Stimulated activated CD4-positive, alpha-beta T cell treated with anti-CD3 and anti-CD28 coated beads, Interleukin-12 subunit alpha, Interleukin-12 subunit beta, amount 100 ng/mL, for 4 hours (primary cell): Measurements from ENCODE around the gene TSPEAR.

Source experiments
- DNase-seq: peaks from one replicate; pipeline ENCODE4 v3.0.0-alpha.2; 2020

Gene TSPEAR

GRCh38 chr21:44739316-44739715 is 27.9 kb upstream of the TSPEAR start:
- DNase-seq = no peak

DNA sequence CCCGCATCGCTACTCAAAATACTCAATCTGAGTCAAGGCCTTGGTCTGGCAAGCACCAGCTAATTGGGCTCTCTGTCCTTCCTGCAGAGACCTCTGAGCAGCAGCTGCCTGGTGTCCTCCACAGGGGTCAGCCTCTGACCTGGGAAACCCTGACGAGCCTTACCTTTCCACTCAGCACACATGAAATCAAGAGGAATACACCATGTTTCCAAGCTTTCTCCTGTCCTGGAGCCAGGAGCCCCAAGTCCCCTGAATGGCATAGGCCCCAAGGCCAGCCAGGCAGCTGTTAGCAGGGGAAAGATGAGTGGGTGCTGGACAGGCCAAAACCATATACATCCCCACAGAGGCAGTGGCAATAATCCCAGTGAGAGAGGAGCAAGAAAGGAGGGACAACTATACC is 27.2 kb upstream of the TSPEAR start:
- no peak for DNase-seq

DNA sequence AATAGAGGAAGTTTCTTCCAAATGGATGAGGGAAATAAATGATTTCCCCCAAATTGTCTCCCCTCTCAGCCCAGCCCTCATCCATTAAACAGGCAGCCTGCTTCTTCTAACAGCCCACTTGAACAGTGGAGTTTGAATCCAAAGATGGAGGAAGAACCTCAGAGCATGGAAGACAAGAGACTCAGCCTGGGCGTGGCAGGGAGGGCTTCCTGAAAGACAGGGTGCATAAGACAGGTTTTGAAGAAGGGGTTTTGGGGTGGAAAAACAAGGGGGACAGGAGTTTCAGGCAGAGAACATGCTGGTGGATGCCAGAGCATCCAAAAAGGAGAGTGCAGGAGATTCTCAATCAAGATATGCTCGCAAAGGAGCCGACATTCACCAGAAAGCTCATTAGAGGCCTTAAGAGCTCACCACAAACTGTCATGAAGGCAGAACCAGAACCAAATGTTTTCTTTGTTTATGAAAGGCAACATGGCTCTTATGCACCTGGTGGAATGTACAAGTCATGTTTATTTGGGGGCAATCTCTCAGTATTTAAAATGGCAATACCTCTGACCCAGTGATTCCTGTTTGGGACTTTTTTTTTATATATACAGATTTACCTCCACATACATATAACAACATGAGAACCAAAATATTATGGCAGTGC is 26.5 kb upstream of the TSPEAR start:
- no peak for DNase-seq

- DNase-seq = no peak
These were observed 25.1 kb upstream of the TSPEAR start for GRCh38 chr21:44736291-44737004.

DNA sequence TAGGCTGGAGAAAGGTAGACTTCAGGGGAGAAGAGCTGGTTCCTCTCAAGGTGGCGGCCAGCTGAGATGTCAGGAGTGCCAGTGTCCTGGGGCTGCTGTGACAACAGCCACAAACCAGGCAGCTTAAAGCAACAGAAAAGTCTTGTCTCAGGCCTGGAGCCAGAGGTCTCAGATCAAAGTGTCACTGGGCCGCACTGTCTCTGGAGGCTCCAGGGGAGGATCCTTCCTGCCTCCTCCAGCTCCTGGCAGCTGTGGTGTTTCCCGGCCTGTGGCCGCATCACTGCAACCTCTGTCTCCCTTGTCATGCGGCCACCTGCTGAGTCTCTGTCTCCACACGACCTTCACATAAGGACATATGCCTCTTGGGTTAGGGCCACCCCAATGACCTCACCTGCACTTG is 24.4 kb upstream of the TSPEAR start:
- DNase-seq = no peak

DNA sequence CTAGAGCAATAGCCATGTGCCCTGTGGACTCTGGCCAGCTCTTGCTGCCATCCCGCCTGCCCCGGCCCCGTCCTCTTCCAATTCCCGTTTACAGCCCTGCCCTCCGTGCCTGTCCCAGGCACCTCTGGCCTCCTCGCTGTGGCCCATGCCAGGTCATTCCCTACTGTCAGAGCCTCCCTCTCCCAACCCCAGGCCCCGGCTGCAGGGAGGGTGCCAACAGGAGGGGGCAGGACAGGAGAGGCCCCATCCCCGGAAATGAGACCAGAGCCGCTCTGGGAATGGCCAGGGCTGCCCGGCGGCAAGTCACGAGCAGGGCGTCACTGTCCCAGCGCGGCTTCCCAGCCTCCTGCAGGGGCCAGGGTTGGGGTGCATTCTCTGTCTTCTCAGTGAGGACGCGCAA is 23.5 kb upstream of the TSPEAR start:
- DNase-seq = no peak

DNA sequence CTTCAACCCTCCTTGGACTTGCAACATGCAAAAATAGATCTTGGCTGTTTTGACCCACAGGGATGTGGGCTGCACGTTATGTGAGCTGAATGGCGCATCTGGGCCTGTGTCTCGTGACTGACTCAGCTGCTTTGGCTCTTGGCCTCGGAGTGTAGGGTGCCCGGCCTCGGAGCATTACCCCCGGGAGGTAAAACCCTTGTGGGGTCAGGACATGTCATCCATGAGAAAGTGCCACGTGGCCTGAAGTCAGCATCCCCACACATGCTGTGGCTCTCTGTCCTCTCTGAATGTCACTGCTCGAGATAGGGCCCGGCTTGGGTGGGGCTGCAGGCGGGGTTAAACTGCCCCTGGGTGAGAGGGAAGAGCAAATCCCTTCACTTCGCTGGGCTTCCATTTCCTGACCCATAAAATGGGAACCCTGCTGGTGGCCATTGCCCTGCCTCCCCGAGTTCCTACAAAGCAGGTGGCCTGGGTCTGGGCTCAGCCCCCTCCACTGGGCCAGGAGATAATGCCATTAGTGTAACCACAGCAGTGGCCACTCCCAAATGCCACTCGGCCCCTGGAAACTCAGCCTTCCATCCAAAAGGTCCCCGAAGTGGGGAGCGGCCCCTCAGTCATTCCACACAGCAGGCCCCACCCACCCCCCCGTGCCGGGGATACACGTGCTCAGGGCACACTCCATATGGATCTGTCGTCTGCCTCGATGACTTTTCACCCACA is 22.8 kb upstream of the TSPEAR start:
- DNase-seq = no peak

DNA sequence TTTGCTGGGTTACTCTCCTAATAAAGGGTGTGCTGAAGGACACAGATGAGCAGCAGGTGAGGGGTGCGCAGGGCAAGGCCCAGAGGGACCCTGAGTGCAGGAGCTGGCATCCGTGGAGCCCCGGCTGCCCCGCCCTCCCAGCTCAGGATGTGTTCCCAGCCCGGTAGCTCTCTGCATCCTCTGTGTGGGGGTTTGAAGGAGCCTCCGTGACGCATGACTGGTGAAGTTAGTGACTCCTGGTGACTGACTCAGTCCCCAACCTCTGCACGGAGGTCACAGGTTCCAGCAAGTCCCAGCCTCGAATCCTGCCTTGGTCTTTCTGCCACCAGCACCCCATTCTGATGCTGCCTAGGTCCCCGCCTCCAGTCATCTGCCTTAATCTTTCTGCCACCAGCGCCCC is 21.6 kb upstream of the TSPEAR start:
- DNase-seq = no peak

GRCh38 chr21:44732263-44732662 is 20.9 kb upstream of the TSPEAR start:
- DNase-seq = no peak

- no peak for DNase-seq
These were observed 19.7 kb upstream of the TSPEAR start for GRCh38 chr21:44730951-44731579.

GRCh38 chr21:44730028-44730395 is 18.6 kb upstream of the TSPEAR start:
- DNase-seq = no peak

GRCh38 chr21:44729336-44730027 is 18.1 kb upstream of the TSPEAR start:
- DNase-seq = no peak

- no peak for DNase-seq
These were observed 17.3 kb upstream of the TSPEAR start for GRCh38 chr21:44728716-44729115.

- DNase-seq = no peak
These were observed 16.4 kb upstream of the TSPEAR start for GRCh38 chr21:44727757-44728156.

DNA sequence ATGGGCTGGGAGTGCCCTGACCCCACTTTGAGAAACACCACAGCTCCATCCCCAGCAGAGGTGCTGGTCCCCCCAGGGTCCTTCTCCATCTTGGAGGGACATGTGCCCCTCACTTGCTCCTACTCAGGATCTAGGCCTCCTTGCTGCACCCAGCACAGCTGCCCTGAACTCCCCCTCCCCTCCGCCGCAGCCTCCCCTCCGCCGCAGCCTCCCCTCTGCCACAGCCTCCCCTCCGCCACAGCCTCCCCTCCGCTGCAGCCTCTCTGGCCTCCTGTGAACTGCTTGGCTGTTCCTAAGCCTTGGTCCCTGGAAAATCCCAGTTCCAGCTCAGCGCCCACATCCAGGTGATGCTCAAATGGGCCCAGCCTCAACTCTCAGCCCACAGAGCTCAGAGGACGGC is 15.9 kb upstream of the TSPEAR start:
- DNase-seq = no peak

- no peak for DNase-seq
These were observed 15.5 kb upstream of the TSPEAR start for GRCh38 chr21:44726826-44727225.

GRCh38 chr21:44724926-44725325 is 13.6 kb upstream of the TSPEAR start:
- DNase-seq = no peak

- DNase-seq = no peak
These were observed 12.8 kb upstream of the TSPEAR start for GRCh38 chr21:44724196-44724595.

- DNase-seq = no peak
These were observed 12.1 kb upstream of the TSPEAR start for GRCh38 chr21:44723177-44724131.

DNA sequence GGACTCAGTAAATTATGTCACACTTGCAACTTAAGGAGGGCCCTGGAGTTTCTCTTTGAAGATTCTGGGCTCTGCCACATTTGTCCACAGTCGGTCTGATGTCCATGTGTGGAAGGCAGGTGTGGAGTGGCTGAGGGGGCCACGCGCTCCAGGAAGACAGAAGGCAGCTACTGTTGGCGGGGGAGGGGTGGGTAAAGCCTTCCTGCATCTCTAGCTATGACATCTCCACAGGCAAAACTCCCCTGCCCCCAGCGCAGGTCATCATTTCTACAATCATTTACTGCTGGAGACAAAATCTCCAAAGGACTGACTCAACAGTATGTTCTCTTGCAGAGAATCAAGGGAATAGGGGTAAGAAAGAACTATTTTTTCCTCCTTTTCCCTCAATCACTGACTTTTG is 11.4 kb upstream of the TSPEAR start:
- DNase-seq = no peak

- no peak for DNase-seq
These were observed 8.8 kb upstream of the TSPEAR start for GRCh38 chr21:44720170-44720569.

DNA sequence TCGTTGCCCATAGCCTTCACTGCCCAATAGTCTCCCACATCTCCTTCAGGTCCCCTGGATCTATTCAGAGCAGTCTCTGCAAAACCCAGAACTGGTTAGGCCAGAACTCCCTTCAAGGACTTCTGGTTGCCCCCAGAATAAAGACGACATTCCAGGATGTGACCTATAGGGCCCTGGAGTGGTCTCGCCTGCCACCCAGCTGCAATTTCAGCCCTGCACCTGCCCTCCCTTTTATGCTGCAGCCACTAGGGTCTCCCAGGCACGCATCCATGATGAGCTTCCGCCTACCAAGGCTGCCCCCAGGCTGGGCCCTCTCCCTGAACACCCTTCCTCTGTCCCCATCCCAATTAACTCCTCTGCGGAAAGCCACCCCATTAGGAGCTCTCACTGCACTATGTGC is 7.2 kb upstream of the TSPEAR start:
- DNase-seq = no peak
